GM10266 (cell line): ENCODE data around the gene RNU2-1.

Source experiments
- DNase-seq: peaks from one replicate; pipeline ENCODE4 v3.0.0; 2012; ENCODE audit errors: extremely low spot score
- CTCF ChIP-seq: IDR thresholded peaks from 2 replicates; pipeline ENCODE4 v1.5.1; 2012; ENCODE audit warnings: mild to moderate bottlenecking, low read depth; ENCODE audit not compliant: control insufficient read depth, insufficient read depth; ENCODE audit errors: missing control alignments

The RNU2-1 gene

DNA sequence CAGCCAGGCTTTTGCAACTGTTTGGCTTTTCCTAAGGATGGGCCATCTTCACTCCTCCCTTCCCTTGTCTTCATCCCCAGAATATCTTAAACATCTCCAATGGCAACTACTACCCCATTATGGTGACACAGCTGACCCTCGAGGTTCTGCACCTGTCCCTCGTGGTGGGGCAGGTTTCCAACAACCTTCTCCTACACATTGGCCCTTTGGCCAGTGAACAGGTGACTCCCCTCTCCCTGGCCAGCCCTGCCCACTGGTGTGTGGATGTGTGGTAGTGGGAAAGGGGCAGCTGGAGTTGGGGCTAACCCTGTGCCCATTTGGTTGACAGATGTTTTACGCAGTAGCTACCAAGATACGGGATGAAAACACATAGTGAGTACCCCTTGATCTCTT, 17.4 kb downstream of the RNU2-1 start:
- TF ChIP-seq CTCF = no peak
- no peak for DNase-seq

GRCh38 chr17:43215341-43215740, 18.4 kb downstream of the RNU2-1 start:
- TF ChIP-seq CTCF = no peak
- DNase-seq = no peak

DNA sequence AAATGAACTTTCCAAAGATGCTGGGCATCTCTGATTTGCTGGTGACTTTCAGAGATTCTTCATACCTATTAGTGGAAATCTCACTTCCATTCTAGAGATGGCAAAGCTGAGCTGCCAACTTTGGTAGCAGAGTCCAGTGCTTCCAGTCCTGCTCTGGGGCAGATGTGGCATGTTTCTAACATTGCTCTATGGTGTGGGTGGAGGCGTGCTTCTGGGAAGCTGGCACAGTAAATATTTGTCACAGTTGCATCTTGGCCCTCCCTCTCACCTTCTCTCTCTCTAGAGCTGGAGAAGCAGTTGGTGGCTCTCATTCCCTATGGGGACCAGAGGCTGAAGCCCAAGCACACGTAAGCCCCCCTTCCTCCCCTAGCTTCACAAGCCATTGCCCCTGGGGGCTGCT, 20.2 kb downstream of the RNU2-1 start:
- no peak for TF ChIP-seq CTCF
- no peak for DNase-seq

- no peak for TF ChIP-seq CTCF
- peak; percentile 22 for DNase-seq
Measured at GRCh38 chr17:43212641-43213490, 20.9 kb downstream of the RNU2-1 start.

- peak; percentile 33 for TF ChIP-seq CTCF
- DNase-seq = peak; percentile 90
Measured at GRCh38 chr17:43211480-43212402, 22.0 kb downstream of the RNU2-1 start, which contains the start of gene TMEM106A. Gene TMEM106A, plus strand, starts transcription at chr17:43211875. Its CDS starts 1,167 bp downstream, at chr17:43213042.

DNA sequence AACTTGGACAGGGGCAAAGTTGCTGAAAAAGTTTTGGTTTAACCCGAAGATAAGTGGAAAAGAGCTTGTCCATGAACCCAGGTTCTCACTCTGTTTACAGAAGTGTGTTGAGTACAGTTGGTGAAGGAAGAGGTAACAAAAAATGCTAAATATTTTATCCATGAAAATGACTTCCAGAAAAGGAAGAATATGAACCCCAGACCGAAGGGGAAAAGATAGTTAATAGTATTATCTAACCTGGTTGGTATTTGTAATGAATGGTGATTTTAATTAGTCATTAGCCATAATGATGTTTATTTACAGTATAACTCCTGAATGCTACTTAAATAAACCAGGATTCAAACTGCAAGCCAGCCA, 22.7 kb downstream of the RNU2-1 start:
- no peak for DNase-seq
- no peak for TF ChIP-seq CTCF
